Effector memory CD4-positive, alpha-beta T cell (primary cell): Measurements from ENCODE around the gene KLF6.

Source experiments
- DNase-seq, 3 donors: peaks; one replicate each; pipeline ENCODE4 v3.0.0-alpha.2; 2020
- H3K27ac ChIP-seq: 2 replicates; pipeline ENCODE4 v1.7.0; 2013; ENCODE audit warnings: mild to moderate bottlenecking, low read length, moderate library complexity; ENCODE audit not compliant: insufficient read depth, poor library complexity, severe bottlenecking
- H3K27me3 ChIP-seq: replicated peaks from 2 replicates; pipeline ENCODE4 v1.7.0; 2013; ENCODE audit warnings: mild to moderate bottlenecking, low read length; ENCODE audit not compliant: insufficient read depth, control insufficient read depth, poor library complexity, severe bottlenecking
- H3K36me3 ChIP-seq: 2 replicates; pipeline ENCODE4 v1.7.0; 2013; ENCODE audit warnings: mild to moderate bottlenecking, low read length, moderate library complexity; ENCODE audit not compliant: control insufficient read depth, insufficient read depth
- H3K4me1 ChIP-seq: 2 replicates; pipeline ENCODE4 v1.7.0; 2013; ENCODE audit warnings: low read length, mild to moderate bottlenecking; ENCODE audit not compliant: control insufficient read depth, insufficient read depth, poor library complexity, severe bottlenecking
- H3K4me3 ChIP-seq: 2 replicates; pipeline ENCODE4 v1.7.0; 2013; ENCODE audit warnings: low read length, low read depth, mild to moderate bottlenecking; ENCODE audit not compliant: insufficient read depth, poor library complexity, severe bottlenecking
- H3K9me3 ChIP-seq: 2 replicates; pipeline ENCODE4 v1.7.0; 2013; ENCODE audit warnings: mild to moderate bottlenecking, low read length, moderate library complexity; ENCODE audit not compliant: control insufficient read depth

Gene KLF6

GRCh38 chr10:3781468-3782145 lies 3.4 kb downstream of the KLF6 start:
- DNase-seq: peak in 1 of 3 donors; percentile 56
- peak overlapping the region; percentile 94 for H3K4me3 ChIP-seq
- H3K27ac ChIP-seq: peak overlapping the region; percentile 95
- no peaks in the 10 kb centered on the region for H3K9me3 ChIP-seq
- H3K36me3 ChIP-seq: peaks cover 46% of the 10 kb centered on the region
- no peaks in the 10 kb centered on the region for H3K27me3 ChIP-seq
- peaks cover 47% of the 10 kb centered on the region for H3K4me1 ChIP-seq

- Histone ChIP-seq H3K27ac (peak overlapping the region; percentile 95), H3K27me3 (no peaks in the 10 kb centered on the region), H3K9me3 (no peaks in the 10 kb centered on the region), H3K4me3 (peak overlapping the region; percentile 94), H3K36me3 (peaks cover 51% of the 10 kb centered on the region), H3K4me1 (peaks cover 53% of the 10 kb centered on the region)
- DNase-seq: no peak
These were observed 4.1 kb downstream of the KLF6 start for GRCh38 chr10:3780771-3781467.

GRCh38 chr10:3780021-3780770 lies 4.8 kb downstream of the KLF6 start:
- H3K4me1 ChIP-seq: peaks cover 58% of the 10 kb centered on the region
- no peak for DNase-seq
- no peaks in the 10 kb centered on the region for H3K9me3 ChIP-seq
- peak overlapping the region; percentile 94 for H3K4me3 ChIP-seq
- H3K27ac ChIP-seq: peak overlapping the region; percentile 95
- no peaks in the 10 kb centered on the region for H3K27me3 ChIP-seq
- peaks cover 56% of the 10 kb centered on the region for H3K36me3 ChIP-seq

GRCh38 chr10:3779158-3779741 lies 5.8 kb downstream of the KLF6 start:
- peak overlapping the region; percentile 94 for H3K4me3 ChIP-seq
- H3K36me3 ChIP-seq: peaks cover 56% of the 10 kb centered on the region
- H3K27me3 ChIP-seq: no peaks in the 10 kb centered on the region
- peaks cover 61% of the 10 kb centered on the region for H3K4me1 ChIP-seq
- H3K27ac ChIP-seq: peak overlapping the region; percentile 95
- no peak for DNase-seq
- H3K9me3 ChIP-seq: no peaks in the 10 kb centered on the region

- Histone ChIP-seq H3K36me3 (peaks cover 53% of the 10 kb centered on the region), H3K4me3 (peak overlapping the region; percentile 94), H3K9me3 (no peaks in the 10 kb centered on the region), H3K27ac (peak overlapping the region; percentile 95), H3K27me3 (no peaks in the 10 kb centered on the region), H3K4me1 (peaks cover 61% of the 10 kb centered on the region)
- DNase-seq: no peak
These were observed 6.3 kb downstream of the KLF6 start for GRCh38 chr10:3778692-3779157.

- Histone ChIP-seq H3K36me3 (peaks cover 47% of the 10 kb centered on the region), H3K9me3 (no peaks in the 10 kb centered on the region), H3K4me1 (peaks cover 61% of the 10 kb centered on the region), H3K27me3 (no peaks in the 10 kb centered on the region), H3K4me3 (no peak overlapping the region), H3K27ac (peak overlapping the region; percentile 31)
- DNase-seq: no peak
These were observed 6.9 kb downstream of the KLF6 start for GRCh38 chr10:3777981-3778691.

GRCh38 chr10:3776796-3777571 lies 8.0 kb downstream of the KLF6 start:
- Histone ChIP-seq H3K4me1 (peaks cover 61% of the 10 kb centered on the region), H3K27me3 (no peaks in the 10 kb centered on the region), H3K36me3 (peaks cover 46% of the 10 kb centered on the region), H3K9me3 (no peaks in the 10 kb centered on the region), H3K4me3 (peak overlapping the region; percentile 22), H3K27ac (peak overlapping the region; percentile 77)
- peak; percentile 48 to 59 (median 55) for DNase-seq

- no peak overlapping the region for H3K4me3 ChIP-seq
These were observed 9.1 kb downstream of the KLF6 start for GRCh38 chr10:3775696-3776551.

More at GRCh38 chr10:3775696-3776551, 9.1 kb downstream of the KLF6 start:
- Histone ChIP-seq H3K27me3 (no peaks in the 10 kb centered on the region), H3K27ac (peak overlapping the region; percentile 77), H3K4me1 (peaks cover 51% of the 10 kb centered on the region), H3K36me3 (peaks cover 36% of the 10 kb centered on the region), H3K9me3 (no peaks in the 10 kb centered on the region)
- DNase-seq: no peak
